H1 (cell line): ENCODE data around the gene SAMD4A. TPM values are rescaled to one million over a fixed set of nuclear protein-coding genes. Genes with fewer than 3 reads are reported as not detected.

ENCODE experiments used
- CBX8 ChIP-seq: fragments of 300-800, 300-1000 bp; sonication (generic); IDR thresholded peaks from 2 replicates; pipeline ENCODE4 v1.7.1; 2016; ENCODE audit warnings: low read depth, low read length, borderline replicate concordance
- NANOG ChIP-seq: IDR thresholded peaks from 2 replicates; pipeline ENCODE4 v1.6.1; 2011; ENCODE audit warnings: low read length, low read depth, mild to moderate bottlenecking, inconsistent platforms; ENCODE audit not compliant: insufficient read depth, poor library complexity, severe bottlenecking
- SAP30 ChIP-seq: fragments of 300-600 bp; sonication (generic); IDR thresholded peaks from 2 replicates; pipeline ENCODE4 v1.7.1; 2012; ENCODE audit warnings: low read length, moderate library complexity, mild to moderate bottlenecking, inconsistent platforms; ENCODE audit not compliant: insufficient read depth, insufficient replicate concordance
- SP1 ChIP-seq: IDR thresholded peaks from 2 replicates; pipeline ENCODE4 v1.6.1; 2011; ENCODE audit warnings: low read depth, low read length
- TBP ChIP-seq: IDR thresholded peaks from 2 replicates; pipeline ENCODE4 v1.6.1; 2011; ENCODE audit warnings: low read depth, low read length, improper control_type of control experiment
- polyA plus RNA-seq, 7 experiments: library from polyadenylated mRNA; depleted of rRNA in 3 of 7; stranded (reverse) in 5 of 7; unstranded in 2 of 7; fragments of >200 nt in 5 of 7; fragments of 200-250 nt in 2 of 7; gene quantifications; 1 replicate in 5 of 7; 2 replicates in 1 of 7; 4 replicates in 1 of 7; pipeline versions ENCODE4 v1.2.1 to v1.2.3, GENCODE V29; 2011 to 2013; ENCODE audit warnings: missing spikeins in 2 of 7, mixed read lengths in 2 of 7
- total RNA-seq: library from RNA; stranded (reverse); fragmentation: NEBNext Ultra II Directional; extraction: Animal tissue kit (Norgen Biotek cat#: 25700); gene quantifications from 2 replicates; pipeline ENCODE4 v1.2.1, GENCODE V29; 2021

The SAMD4A gene
- total and polyA plus RNA-seq, 2 of the 8 experiments (the other 6 are each of a cell fraction or from before 2014, with no cell fraction given) = 2.4 to 12.3 TPM

DNA sequence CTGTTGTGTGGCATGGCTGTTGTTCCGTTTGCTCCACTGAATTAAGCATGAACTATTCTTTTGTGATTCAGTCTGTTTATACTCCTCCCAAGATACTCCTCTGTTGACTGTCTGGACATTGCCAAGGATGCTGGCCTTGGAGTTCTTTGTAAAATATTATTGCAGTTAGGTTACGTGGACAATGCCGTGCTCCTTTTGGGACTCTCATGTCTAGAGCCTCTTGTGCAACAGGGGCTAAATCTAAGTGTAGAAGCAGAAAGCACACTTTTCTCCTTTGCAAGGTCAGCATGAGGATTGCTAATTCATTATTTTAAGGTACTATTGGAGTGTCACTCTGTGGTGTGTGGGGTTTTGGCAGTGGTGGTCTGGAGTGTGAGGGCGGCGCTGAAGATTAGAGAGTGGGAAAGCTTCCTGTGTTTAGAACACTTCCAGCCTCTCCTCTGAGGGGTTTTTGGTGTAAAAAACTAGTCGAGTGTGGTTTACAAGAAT is 125.4 kb downstream of the SAMD4A start (continued):
- TF ChIP-seq NANOG (no peak), SAP30 (no peak), TBP (no peak), CBX8 (no peak), SP1 (no peak)
- TF ChIP-seq, all 59 proteins: peak for 0
